HG02938 (cell line): ENCODE results near the gene ATP8B1.

ENCODE experiments used
- ATAC-seq: cut with Tn5 transposase; IDR thresholded peaks from one replicate; pipeline ENCODE4 v1.9.1; 2021; ENCODE audit warnings: mild to moderate bottlenecking, moderate library complexity; ENCODE audit not compliant: unreplicated experiment

Gene ATP8B1

GRCh38 chr18:57794951-57795728 is 8.0 kb downstream of the ATP8B1 start:
- no peak for ATAC-seq

GRCh38 chr18:57793302-57793986 is 9.7 kb downstream of the ATP8B1 start:
- ATAC-seq, result no peak

GRCh38 chr18:57792631-57793301 is 10.3 kb downstream of the ATP8B1 start:
- no peak for ATAC-seq

- ATAC-seq, result no peak
These were observed 11.2 kb downstream of the ATP8B1 start for GRCh38 chr18:57791911-57792310.

- ATAC-seq, result no peak
These were observed 11.9 kb downstream of the ATP8B1 start for GRCh38 chr18:57791192-57791591.

- no peak for ATAC-seq
These were observed 12.8 kb downstream of the ATP8B1 start for GRCh38 chr18:57790316-57790715.

GRCh38 chr18:57789759-57790158 is 13.4 kb downstream of the ATP8B1 start:
- ATAC-seq, result no peak

- no peak for ATAC-seq
These were observed 14.0 kb downstream of the ATP8B1 start for GRCh38 chr18:57789090-57789489.

GRCh38 chr18:57787068-57787685 is 15.9 kb downstream of the ATP8B1 start:
- ATAC-seq, result no peak

GRCh38 chr18:57785751-57786437 is 17.2 kb downstream of the ATP8B1 start:
- ATAC-seq, result no peak

GRCh38 chr18:57784801-57785114 is 18.4 kb downstream of the ATP8B1 start:
- no peak for ATAC-seq

- no peak for ATAC-seq
These were observed 18.9 kb downstream of the ATP8B1 start for GRCh38 chr18:57784034-57784800.

GRCh38 chr18:57782049-57782448 is 21.1 kb downstream of the ATP8B1 start:
- no peak for ATAC-seq

- peak; percentile 86 for ATAC-seq
These were observed 22.3 kb downstream of the ATP8B1 start for GRCh38 chr18:57780706-57781347.

GRCh38 chr18:57780318-57780705 is 22.8 kb downstream of the ATP8B1 start:
- ATAC-seq, result no peak

GRCh38 chr18:57776767-57777166 is 26.3 kb downstream of the ATP8B1 start:
- no peak for ATAC-seq

GRCh38 chr18:57776354-57776753 is 26.8 kb downstream of the ATP8B1 start:
- no peak for ATAC-seq

- ATAC-seq, result no peak
These were observed 27.2 kb downstream of the ATP8B1 start for GRCh38 chr18:57775937-57776336.

- no peak for ATAC-seq
These were observed 30.7 kb downstream of the ATP8B1 start for GRCh38 chr18:57772387-57772799.

- ATAC-seq, result no peak
These were observed 31.5 kb downstream of the ATP8B1 start for GRCh38 chr18:57771626-57772025.
